ENCODE data around the gene DSC2. TPM values are rescaled to one million over a fixed set of nuclear protein-coding genes. Genes with fewer than 3 reads are reported as not detected.

The DSC2 gene
- total and polyA plus RNA-seq, 2 donors (not counting 3 experiments of a cell fraction or from before 2014, with no cell fraction given), result under 0.01 TPM; not detected in 1

DNA sequence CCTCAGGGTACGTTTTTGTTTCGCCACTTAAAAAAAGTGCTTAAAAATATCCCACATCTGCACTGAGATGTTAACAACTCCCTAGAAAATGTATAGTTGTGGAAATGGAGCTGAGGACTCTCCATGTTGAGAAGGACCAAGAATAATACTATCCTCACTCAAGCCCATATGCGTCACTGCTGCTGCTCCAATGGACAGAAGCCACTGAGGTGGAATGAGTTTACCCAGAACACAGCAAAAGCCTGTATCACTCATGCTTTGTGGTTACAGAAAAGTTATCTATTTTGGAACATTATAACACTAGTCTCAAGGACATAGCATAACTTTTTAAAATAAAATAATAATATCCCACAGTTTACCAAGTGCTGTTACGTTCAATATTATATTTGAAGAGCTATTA, 91.6 kb downstream of the DSC2 start:
- no peak for TF ChIP-seq JUN (IDR thresholded peaks at IDR 0.05; ENCODE audit: borderline replicate concordance, insufficient read depth, insufficient read length, low read depth)
- no peak for TF ChIP-seq GATA2 (IDR thresholded peaks at IDR 0.05; ENCODE audit: insufficient read depth, insufficient read length, low read depth, low read length)
- no peak for TF ChIP-seq POLR2A (IDR thresholded peaks at IDR 0.05; ENCODE audit: low read depth, low read length)
- TF ChIP-seq EZH2 (IDR thresholded peaks at IDR 0.05; ENCODE audit: borderline replicate concordance, low read depth, low read length, severe bottlenecking), result no peak
- TF ChIP-seq, protein P1, sequence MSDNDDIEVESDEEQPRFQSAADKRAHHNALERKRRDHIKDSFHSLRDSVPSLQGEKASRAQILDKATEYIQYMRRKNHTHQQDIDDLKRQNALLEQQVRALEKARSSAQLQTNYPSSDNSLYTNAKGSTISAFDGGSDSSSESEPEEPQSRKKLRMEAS (IDR thresholded peaks at IDR 0.05; ENCODE audit: insufficient read depth, insufficient read length), result no peak
- TF ChIP-seq POLR2AphosphoS5 (IDR thresholded peaks at IDR 0.05; ENCODE audit: insufficient read depth, low read depth, low read length), result no peak
- no peak for TF ChIP-seq MYC (IDR thresholded peaks at IDR 0.05; ENCODE audit: low read depth, low read length)
- TF ChIP-seq, protein P2, sequence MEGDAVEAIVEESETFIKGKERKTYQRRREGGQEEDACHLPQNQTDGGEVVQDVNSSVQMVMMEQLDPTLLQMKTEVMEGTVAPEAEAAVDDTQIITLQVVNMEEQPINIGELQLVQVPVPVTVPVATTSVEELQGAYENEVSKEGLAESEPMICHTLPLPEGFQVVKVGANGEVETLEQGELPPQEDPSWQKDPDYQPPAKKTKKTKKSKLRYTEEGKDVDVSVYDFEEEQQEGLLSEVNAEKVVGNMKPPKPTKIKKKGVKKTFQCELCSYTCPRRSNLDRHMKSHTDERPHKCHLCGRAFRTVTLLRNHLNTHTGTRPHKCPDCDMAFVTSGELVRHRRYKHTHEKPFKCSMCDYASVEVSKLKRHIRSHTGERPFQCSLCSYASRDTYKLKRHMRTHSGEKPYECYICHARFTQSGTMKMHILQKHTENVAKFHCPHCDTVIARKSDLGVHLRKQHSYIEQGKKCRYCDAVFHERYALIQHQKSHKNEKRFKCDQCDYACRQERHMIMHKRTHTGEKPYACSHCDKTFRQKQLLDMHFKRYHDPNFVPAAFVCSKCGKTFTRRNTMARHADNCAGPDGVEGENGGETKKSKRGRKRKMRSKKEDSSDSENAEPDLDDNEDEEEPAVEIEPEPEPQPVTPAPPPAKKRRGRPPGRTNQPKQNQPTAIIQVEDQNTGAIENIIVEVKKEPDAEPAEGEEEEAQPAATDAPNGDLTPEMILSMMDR (IDR thresholded peaks at IDR 0.05; ENCODE audit: extremely low read depth in 1 of 2, insufficient read depth in 1 of 2, low read depth in 1 of 2, low read length in 2 of 2), result no peak
- no peak for TF ChIP-seq FOS (IDR thresholded peaks at IDR 0.05; ENCODE audit: borderline replicate concordance, insufficient read depth, low read length)
- no peak overlapping the region for H3K4me3 ChIP-seq (replicated peaks in 1 of 3; ENCODE audit: insufficient read depth in 1 of 3, low read depth in 1 of 3, low read length in 3 of 3)
- intact Hi-C loops (cut with micrococcal nuclease), result no loop called here
- POLR2A ChIA-PET, result no interaction called here
- no peaks in the 10 kb centered on the region for H3K4me1 ChIP-seq (ENCODE audit: control insufficient read depth, extremely low read depth, insufficient read depth, low read length)
- H3K27ac ChIP-seq (ENCODE audit: insufficient read depth, low read depth, low read length), result no peak overlapping the region
- no peaks in the 10 kb centered on the region for H3K36me3 ChIP-seq (ENCODE audit: control insufficient read depth in 2 of 2, extremely low read depth in 1 of 2, insufficient read depth in 2 of 2, low read length in 2 of 2)
- H3K9ac ChIP-seq (replicated peaks; ENCODE audit: extremely low read depth, insufficient read depth, low read length), result no peak overlapping the region
- FAIRE-seq, result no peak
- H3K4me2 ChIP-seq (ENCODE audit: insufficient read depth, low read length), result no peak overlapping the region
- no peak for DNase-seq (ENCODE audit: low read depth, low spot score)
- H3K27me3 ChIP-seq (ENCODE audit: control insufficient read depth in 2 of 2, insufficient read depth in 2 of 2, low read length in 2 of 2), result no peaks in the 10 kb centered on the region
- CTCF ChIA-PET, result no interaction called here
- dilution Hi-C loops (cut with MboI; ENCODE audit: extremely low pct_ligation_motif_present, low sequenced_read_pairs), result no loop called here
- no peaks in the 10 kb centered on the region for H4K20me1 ChIP-seq (replicated peaks; ENCODE audit: control insufficient read depth, extremely low read depth, insufficient read depth, low read length)
- H3K79me2 ChIP-seq (ENCODE audit: control insufficient read depth, insufficient read depth, low read length), result no peaks in the 10 kb centered on the region
- H2AFZ ChIP-seq (ENCODE audit: low read depth, low read length), result no peak overlapping the region
- H3K9me1 ChIP-seq (replicated peaks; ENCODE audit: control insufficient read depth, extremely low read depth, insufficient read depth, low read length), result no peaks in the 10 kb centered on the region
- BruUV-seq (replicated peaks), result no TSS peak
- no peaks in the 10 kb centered on the region for H3K9me3 ChIP-seq (replicated peaks; ENCODE audit: control insufficient read depth, insufficient read depth, low read length)

Other genes with a start within 250 kb of the DSC2 start
- gene DSC3, start 59.7 kb downstream of the DSC2 start, total RNA-seq, result 0.18 and 0.23 TPM in 2 replicates
- 0.04 and 0.14 TPM in 2 replicates for gene DSC3, start 59.7 kb downstream of the DSC2 start, polyA plus RNA-seq
- not detected in 2 replicates for gene DSC1, start 60.4 kb upstream of the DSC2 start, total RNA-seq
- gene DSC1, start 60.4 kb upstream of the DSC2 start, polyA plus RNA-seq, result not detected in 2 replicates
- gene DSG1, start 215.7 kb upstream of the DSC2 start, total RNA-seq, result not detected in 2 replicates
- not detected in 2 replicates for gene DSG1, start 215.7 kb upstream of the DSC2 start, polyA plus RNA-seq